K562 (cell line): ENCODE measurements around the gene ARMH3. TPM values are rescaled to one million over a fixed set of nuclear protein-coding genes. Genes with fewer than 3 reads are reported as not detected.

Source experiments
- CREB1 ChIP-seq, 2 experiments: sonication (generic) in 1 of 2; formaldehyde crosslinking in 1 of 2; IDR thresholded peaks; 2 replicates each; pipeline versions ENCODE4 v1.6.1 to v1.8.0; 2012 to 2022; ENCODE audit warnings: inconsistent platforms in 1 of 2, mild to moderate bottlenecking in 1 of 2, missing genetic modification reagents in 1 of 2, moderate library complexity in 1 of 2
- CTBP1 ChIP-seq: fragments of 450-650 bp; IDR thresholded peaks from 2 replicates; pipeline ENCODE4 v1.6.1; 2016; ENCODE audit warnings: borderline replicate concordance
- ELF4 ChIP-seq: fragments of 450-650 bp; formaldehyde crosslinking; IDR thresholded peaks from 2 replicates; pipeline ENCODE4 v1.4.0; 2022; ENCODE audit warnings: missing genetic modification characterization
- HNRNPH1 ChIP-seq: fragments of 200-400 bp; formaldehyde crosslinking; optimal IDR thresholded peaks from 2 replicates; pipeline ENCODE3; 2017; ENCODE audit warnings: low read depth, mild to moderate bottlenecking, low read length, moderate library complexity
- ILK ChIP-seq: fragments of 450-650 bp; IDR thresholded peaks from 2 replicates; pipeline ENCODE4 v1.6.1; 2016; ENCODE audit warnings: missing genetic modification characterization, low read depth, mild to moderate bottlenecking, missing compliant biosample characterization, moderate library complexity, borderline replicate concordance
- MAFF ChIP-seq: IDR thresholded peaks from 2 replicates; pipeline ENCODE4 v1.6.1; 2012; ENCODE audit warnings: low read length, improper control_type of control experiment
- NCOA6 ChIP-seq: fragments of 450-650 bp; IDR thresholded peaks from 2 replicates; pipeline ENCODE4 v1.6.1; 2017; ENCODE audit warnings: mild to moderate bottlenecking
- NELFE ChIP-seq: IDR thresholded peaks from 2 replicates; pipeline ENCODE4 v1.6.1; 2011; ENCODE audit warnings: mild to moderate bottlenecking; ENCODE audit not compliant: insufficient read depth, insufficient read length
- NEUROD1 ChIP-seq: fragments of 150-350 bp; IDR thresholded peaks from 2 replicates; pipeline ENCODE4 v1.6.1; 2014; ENCODE audit warnings: borderline replicate concordance, low read length, low read depth; ENCODE audit not compliant: partially characterized antibody
- NFE2L1 ChIP-seq: fragments of 450-650 bp; IDR thresholded peaks from 2 replicates; pipeline ENCODE4 v1.6.1; 2016; ENCODE audit warnings: missing genetic modification characterization, low read depth, mild to moderate bottlenecking, missing compliant biosample characterization, moderate library complexity, borderline replicate concordance
- RUNX1 ChIP-seq: sonication (generic); IDR thresholded peaks from 2 replicates; pipeline ENCODE4 v1.6.1; 2016; ENCODE audit warnings: antibody characterized with exemption, low read depth
- SMAD4 ChIP-seq: fragments of 250-450 bp; sonication (Bioruptor Pico); conservative IDR thresholded peaks from 2 replicates; pipeline ENCODE4 v1.8.0; 2021; ENCODE audit warnings: inconsistent platforms, mild to moderate bottlenecking, moderate library complexity
- TCF7 ChIP-seq: sonication (generic); IDR thresholded peaks from 2 replicates; pipeline ENCODE4 v1.6.1; 2016; ENCODE audit warnings: antibody characterized with exemption, borderline replicate concordance
- XRCC5 ChIP-seq: fragments of 200-400 bp; formaldehyde crosslinking; IDR thresholded peaks from 2 replicates; pipeline ENCODE4 v1.6.1; 2017; ENCODE audit warnings: low read depth, mild to moderate bottlenecking, low read length
- YY1 ChIP-seq, 3 experiments: IDR thresholded peaks; 2 replicates each; pipeline ENCODE4 v1.6.1; 2011; ENCODE audit warnings: low read length in 2 of 3, mild to moderate bottlenecking in 2 of 3, moderate library complexity in 2 of 3, borderline replicate concordance in 1 of 3, control low read depth in 1 of 3, low read depth in 1 of 3; ENCODE audit not compliant: insufficient read depth in 3 of 3, insufficient replicate concordance in 2 of 3, control insufficient read depth in 1 of 3, insufficient read length in 1 of 3; ENCODE audit errors: extremely low read depth in 1 of 3
- ZFP30 ChIP-seq: fragments of 250-450 bp; sonication (Bioruptor Pico); IDR thresholded peaks from 2 replicates; pipeline ENCODE4 v1.8.0; 2022; ENCODE audit warnings: moderate library complexity, mild to moderate bottlenecking, inconsistent platforms, borderline replicate concordance
- ZFX ChIP-seq: sonication (generic); formaldehyde crosslinking; IDR thresholded peaks from 2 replicates; pipeline ENCODE4 v1.8.0; 2022; ENCODE audit warnings: mild to moderate bottlenecking, missing genetic modification reagents, moderate library complexity
- polyA plus RNA-seq, 8 experiments: library from polyadenylated mRNA; depleted of rRNA in 4 of 8; stranded (reverse) in 5 of 8; unstranded in 3 of 8; fragments of >200 nt; fragmentation: Nextera tagmentation in 2 of 8; fragmentation: Illumina TruSeq in 1 of 8; extraction: Ambion mirVana in 2 of 8; extraction: Trizol in 1 of 8; gene quantifications; 2 replicates each; pipeline versions ENCODE4 v1.2.1 to v1.2.3, GENCODE V29; 2011 to 2014; ENCODE audit warnings: inconsistent platforms in 1 of 8, missing spikeins in 1 of 8
- total RNA-seq, 7 experiments: library from RNA; depleted of rRNA in 6 of 7; stranded (reverse); fragments of >200 nt in 6 of 7; fragmentation: Illumina TruSeq in 2 of 7; extraction: Trizol in 2 of 7; gene quantifications; 2 replicates each; pipeline versions ENCODE4 v1.2.1 to v1.2.3, GENCODE V29; 2011 to 2021; ENCODE audit warnings: low replicate concordance in 1 of 7
- TF ChIP-seq, protein P1 (sequence below), 3 experiments: IDR thresholded peaks in 2 of 3; conservative IDR thresholded peaks in 1 of 3; 2 replicates each; pipeline ENCODE4 v1.5.1; 2011 to 2012; ENCODE audit warnings: low read length in 3 of 3, mild to moderate bottlenecking in 3 of 3, control low read depth in 2 of 3, improper control_type of control experiment in 1 of 3, inconsistent platforms in 1 of 3, low read depth in 1 of 3, mixed read lengths in 1 of 3, moderate library complexity in 1 of 3; ENCODE audit not compliant: insufficient read depth in 2 of 3
- TF ChIP-seq, protein P2 (sequence below): IDR thresholded peaks from 2 replicates; pipeline ENCODE4 v1.6.1; 2012; ENCODE audit warnings: low read depth, low read length, improper control_type of control experiment, borderline replicate concordance
- TF ChIP-seq, protein P3 (sequence below): fragments of 250-450 bp; sonication (Bioruptor Pico); IDR thresholded peaks from 2 replicates; pipeline ENCODE4 v1.5.0; 2020; ENCODE audit warnings: mild to moderate bottlenecking
- TF ChIP-seq, protein P4 (sequence below): sonication (generic); formaldehyde crosslinking; IDR thresholded peaks from 2 replicates; pipeline ENCODE4 v1.9.0; 2022; ENCODE audit warnings: mild to moderate bottlenecking, missing genetic modification reagents

Gene ARMH3
- total and polyA plus RNA-seq, 9 of the 15 experiments (the other 6 are each of a cell fraction or from before 2014, with no cell fraction given): 0.29 to 0.73 TPM; not detected in 7

DNA sequence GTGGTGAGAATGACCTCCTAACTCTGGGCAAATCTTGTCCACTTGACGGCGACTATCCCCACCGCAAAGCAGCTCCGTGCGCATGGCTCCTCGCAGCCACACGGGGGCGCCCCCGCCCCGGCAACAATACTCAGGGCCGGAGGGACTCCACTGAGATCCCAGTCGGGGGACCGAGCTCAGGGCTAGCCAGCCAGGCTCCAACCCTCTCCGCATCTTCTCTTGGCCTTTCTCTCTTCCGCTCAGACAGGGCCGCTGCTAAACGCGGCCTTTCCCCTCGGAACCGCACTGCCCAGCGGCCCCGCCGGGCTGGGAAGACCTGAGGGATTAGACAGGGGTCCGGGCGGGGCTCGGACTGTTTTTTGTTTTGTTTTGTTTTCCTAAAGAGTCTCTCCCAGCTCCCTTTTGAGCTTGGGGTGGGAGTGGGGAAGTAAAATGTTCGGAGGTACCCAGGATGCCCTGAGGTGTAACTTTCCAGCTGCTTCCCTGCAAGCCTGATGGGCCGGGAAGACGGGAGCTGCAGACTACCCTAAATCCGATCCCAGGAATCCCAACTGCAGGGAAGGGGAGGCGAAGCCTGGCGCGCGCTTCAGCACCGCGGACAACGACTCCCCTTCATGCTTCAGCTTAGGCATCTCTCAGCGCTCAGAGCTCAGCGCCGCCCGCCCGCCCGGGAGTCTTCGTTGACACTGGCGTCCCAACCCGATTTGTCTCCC is 215.1 kb downstream of the ARMH3 start (continued):
- TF ChIP-seq ELF4 (no peak), TCF7 (no peak), RUNX1 (0 out of 2 replicates have a peak, but pooled peaks have one; percentile 54), NEUROD1 (peak; percentile 32), YY1 (IDR thresholded peaks at IDR 0.05; ENCODE audit: borderline replicate concordance in 1 of 3, control insufficient read depth in 1 of 3, extremely low read depth in 1 of 3, insufficient read depth in 3 of 3, insufficient read length in 1 of 3, insufficient replicate concordance in 2 of 3, low read depth in 1 of 3, low read length in 2 of 3) (peak in 1 of 3 experiments; percentile 44), ZFX (CRISPR knock-in tag) (0 out of 2 replicates have a peak, but pooled peaks have one; percentile 12), NELFE (no peak), XRCC5 (no peak; the same call in 1 of the 2 replicates), SMAD4 (CRISPR knock-in tag) (no peak), ZFP30 (CRISPR knock-in tag) (no peak), NFE2L1 (no peak), CREB1 (IDR thresholded peaks at IDR 0.05) (no peak), CREB1 (CRISPR knock-in tag; IDR thresholded peaks at IDR 0.05) (no peak), NCOA6 (no peak), ILK (tag) (no peak), MAFF (no peak), CTBP1 (no peak), HNRNPH1 (no peak)
- TF ChIP-seq, protein P1, sequence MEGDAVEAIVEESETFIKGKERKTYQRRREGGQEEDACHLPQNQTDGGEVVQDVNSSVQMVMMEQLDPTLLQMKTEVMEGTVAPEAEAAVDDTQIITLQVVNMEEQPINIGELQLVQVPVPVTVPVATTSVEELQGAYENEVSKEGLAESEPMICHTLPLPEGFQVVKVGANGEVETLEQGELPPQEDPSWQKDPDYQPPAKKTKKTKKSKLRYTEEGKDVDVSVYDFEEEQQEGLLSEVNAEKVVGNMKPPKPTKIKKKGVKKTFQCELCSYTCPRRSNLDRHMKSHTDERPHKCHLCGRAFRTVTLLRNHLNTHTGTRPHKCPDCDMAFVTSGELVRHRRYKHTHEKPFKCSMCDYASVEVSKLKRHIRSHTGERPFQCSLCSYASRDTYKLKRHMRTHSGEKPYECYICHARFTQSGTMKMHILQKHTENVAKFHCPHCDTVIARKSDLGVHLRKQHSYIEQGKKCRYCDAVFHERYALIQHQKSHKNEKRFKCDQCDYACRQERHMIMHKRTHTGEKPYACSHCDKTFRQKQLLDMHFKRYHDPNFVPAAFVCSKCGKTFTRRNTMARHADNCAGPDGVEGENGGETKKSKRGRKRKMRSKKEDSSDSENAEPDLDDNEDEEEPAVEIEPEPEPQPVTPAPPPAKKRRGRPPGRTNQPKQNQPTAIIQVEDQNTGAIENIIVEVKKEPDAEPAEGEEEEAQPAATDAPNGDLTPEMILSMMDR (IDR thresholded peaks at IDR 0.05 in 2 of 3, conservative IDR thresholded peaks at IDR 0.05 in 1 of 3; ENCODE audit: insufficient read depth in 2 of 3, low read depth in 1 of 3, low read length in 3 of 3): peak; percentile 94 to 98 (median 95)
- TF ChIP-seq, protein P2, sequence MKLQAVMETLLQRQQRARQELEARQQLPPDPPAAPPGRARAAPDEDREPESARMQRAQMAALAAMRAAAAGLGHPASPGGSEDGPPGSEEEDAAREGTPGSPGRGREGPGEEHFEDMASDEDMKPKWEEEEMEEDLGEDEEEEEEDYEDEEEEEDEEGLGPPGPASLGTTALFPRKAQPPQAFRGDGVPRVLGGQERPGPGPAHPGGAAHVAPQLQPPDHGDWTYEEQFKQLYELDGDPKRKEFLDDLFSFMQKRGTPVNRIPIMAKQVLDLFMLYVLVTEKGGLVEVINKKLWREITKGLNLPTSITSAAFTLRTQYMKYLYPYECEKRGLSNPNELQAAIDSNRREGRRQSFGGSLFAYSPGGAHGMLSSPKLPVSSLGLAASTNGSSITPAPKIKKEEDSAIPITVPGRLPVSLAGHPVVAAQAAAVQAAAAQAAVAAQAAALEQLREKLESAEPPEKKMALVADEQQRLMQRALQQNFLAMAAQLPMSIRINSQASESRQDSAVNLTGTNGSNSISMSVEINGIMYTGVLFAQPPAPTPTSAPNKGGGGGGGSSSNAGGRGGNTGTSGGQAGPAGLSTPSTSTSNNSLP: no peak
- TF ChIP-seq, protein P3, sequence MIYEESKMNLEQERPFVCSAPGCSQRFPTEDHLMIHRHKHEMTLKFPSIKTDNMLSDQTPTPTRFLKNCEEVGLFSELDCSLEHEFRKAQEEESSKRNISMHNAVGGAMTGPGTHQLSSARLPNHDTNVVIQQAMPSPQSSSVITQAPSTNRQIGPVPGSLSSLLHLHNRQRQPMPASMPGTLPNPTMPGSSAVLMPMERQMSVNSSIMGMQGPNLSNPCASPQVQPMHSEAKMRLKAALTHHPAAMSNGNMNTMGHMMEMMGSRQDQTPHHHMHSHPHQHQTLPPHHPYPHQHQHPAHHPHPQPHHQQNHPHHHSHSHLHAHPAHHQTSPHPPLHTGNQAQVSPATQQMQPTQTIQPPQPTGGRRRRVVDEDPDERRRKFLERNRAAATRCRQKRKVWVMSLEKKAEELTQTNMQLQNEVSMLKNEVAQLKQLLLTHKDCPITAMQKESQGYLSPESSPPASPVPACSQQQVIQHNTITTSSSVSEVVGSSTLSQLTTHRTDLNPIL: no peak
- TF ChIP-seq, protein P4, sequence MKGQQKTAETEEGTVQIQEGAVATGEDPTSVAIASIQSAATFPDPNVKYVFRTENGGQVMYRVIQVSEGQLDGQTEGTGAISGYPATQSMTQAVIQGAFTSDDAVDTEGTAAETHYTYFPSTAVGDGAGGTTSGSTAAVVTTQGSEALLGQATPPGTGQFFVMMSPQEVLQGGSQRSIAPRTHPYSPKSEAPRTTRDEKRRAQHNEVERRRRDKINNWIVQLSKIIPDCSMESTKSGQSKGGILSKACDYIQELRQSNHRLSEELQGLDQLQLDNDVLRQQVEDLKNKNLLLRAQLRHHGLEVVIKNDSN (CRISPR knock-in tag): no peak
